H1 (cell line): Measurements from ENCODE around the gene ABCA1. TPM values are rescaled to one million over a fixed set of nuclear protein-coding genes. Genes with fewer than 3 reads are reported as not detected.

Source experiments
- KDM1A ChIP-seq: fragments of 200-600, 300-600 bp; sonication (generic); IDR thresholded peaks from 2 replicates; pipeline ENCODE4 v1.7.1; 2016; ENCODE audit warnings: mild to moderate bottlenecking, low read length, borderline replicate concordance
- RBBP5 ChIP-seq: IDR thresholded peaks from 2 replicates; pipeline ENCODE4 v1.7.1; 2012; ENCODE audit warnings: low read depth, mild to moderate bottlenecking, inconsistent platforms, low read length, moderate library complexity, borderline replicate concordance
- polyA plus RNA-seq, 7 experiments: library from polyadenylated mRNA; depleted of rRNA in 3 of 7; stranded (reverse) in 5 of 7; unstranded in 2 of 7; fragments of >200 nt in 5 of 7; fragments of 200-250 nt in 2 of 7; gene quantifications; 1 replicate in 5 of 7; 2 replicates in 1 of 7; 4 replicates in 1 of 7; pipeline versions ENCODE4 v1.2.1 to v1.2.3, GENCODE V29; 2011 to 2013; ENCODE audit warnings: missing spikeins in 2 of 7, mixed read lengths in 2 of 7
- total RNA-seq: library from RNA; stranded (reverse); fragmentation: NEBNext Ultra II Directional; extraction: Animal tissue kit (Norgen Biotek cat#: 25700); gene quantifications from 2 replicates; pipeline ENCODE4 v1.2.1, GENCODE V29; 2021

ABCA1 gene
- total and polyA plus RNA-seq, 2 of the 8 experiments (the other 6 are each of a cell fraction or from before 2014, with no cell fraction given), result 6.9 to 7.8 TPM

- TF ChIP-seq KDM1A (no peak), RBBP5 (no peak)
- TF ChIP-seq, all 59 proteins: peak for 0
Observed at GRCh38 chr9:104961701-104962359, 33.9 kb upstream of the ABCA1 start (continued).
